Loucy (cell line): Measurements from ENCODE around the gene NPAT.
A peak's percentile ranks its signal among the peaks of the same experiment; 100 is the strongest.

ENCODE experiments used
- EZH2phosphoT487 ChIP-seq: fragments of 200-600 bp; IDR thresholded peaks from 2 replicates; pipeline ENCODE4 v1.6.1; 2018; ENCODE audit warnings: antibody characterized with exemption, mild to moderate bottlenecking, moderate library complexity, borderline replicate concordance
- TF ChIP-seq, protein P1 (sequence below): fragments of 200-600 bp; sonication (generic); conservative IDR thresholded peaks from 2 replicates; pipeline ENCODE4 v1.5.1; 2014; ENCODE audit warnings: mild to moderate bottlenecking, antibody characterized with exemption, low read length

DNA sequence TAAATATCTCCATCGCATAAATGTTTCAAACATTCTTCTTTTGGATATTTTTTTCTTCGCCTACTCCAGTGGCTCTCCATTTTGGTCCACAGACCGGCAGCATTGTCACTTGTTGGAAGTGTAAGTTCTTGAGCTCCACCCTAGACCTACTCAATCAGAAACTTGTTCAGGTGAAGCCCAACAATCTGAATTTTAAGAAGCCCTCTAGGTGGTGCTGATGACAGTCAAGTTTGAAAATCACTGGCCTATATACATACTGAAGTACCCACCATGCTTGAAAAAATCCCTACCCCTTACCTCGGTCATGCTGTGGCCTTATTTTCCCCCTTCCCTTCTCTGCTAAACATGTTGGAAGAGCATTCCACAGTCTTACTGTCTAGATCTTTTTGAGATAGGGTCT is 111.3 kb downstream of the NPAT start:
- TF ChIP-seq, protein P1, sequence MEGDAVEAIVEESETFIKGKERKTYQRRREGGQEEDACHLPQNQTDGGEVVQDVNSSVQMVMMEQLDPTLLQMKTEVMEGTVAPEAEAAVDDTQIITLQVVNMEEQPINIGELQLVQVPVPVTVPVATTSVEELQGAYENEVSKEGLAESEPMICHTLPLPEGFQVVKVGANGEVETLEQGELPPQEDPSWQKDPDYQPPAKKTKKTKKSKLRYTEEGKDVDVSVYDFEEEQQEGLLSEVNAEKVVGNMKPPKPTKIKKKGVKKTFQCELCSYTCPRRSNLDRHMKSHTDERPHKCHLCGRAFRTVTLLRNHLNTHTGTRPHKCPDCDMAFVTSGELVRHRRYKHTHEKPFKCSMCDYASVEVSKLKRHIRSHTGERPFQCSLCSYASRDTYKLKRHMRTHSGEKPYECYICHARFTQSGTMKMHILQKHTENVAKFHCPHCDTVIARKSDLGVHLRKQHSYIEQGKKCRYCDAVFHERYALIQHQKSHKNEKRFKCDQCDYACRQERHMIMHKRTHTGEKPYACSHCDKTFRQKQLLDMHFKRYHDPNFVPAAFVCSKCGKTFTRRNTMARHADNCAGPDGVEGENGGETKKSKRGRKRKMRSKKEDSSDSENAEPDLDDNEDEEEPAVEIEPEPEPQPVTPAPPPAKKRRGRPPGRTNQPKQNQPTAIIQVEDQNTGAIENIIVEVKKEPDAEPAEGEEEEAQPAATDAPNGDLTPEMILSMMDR, result peak; percentile 36
- TF ChIP-seq EZH2phosphoT487, result no peak
